SK-N-SH treated with all-trans-retinoic acid at 6 μM for 48 hours (cell line): ENCODE measurements around the gene SMIM8.

Experiments
- OSR1 ChIP-seq: fragments of 250-450 bp; sonication (Bioruptor Pico); IDR thresholded peaks from 2 replicates; pipeline ENCODE4 v1.8.0; 2022; ENCODE audit warnings: moderate library complexity, mild to moderate bottlenecking, inconsistent platforms
- PPARA ChIP-seq: fragments of 250-450 bp; sonication (Bioruptor Pico); IDR thresholded peaks from 2 replicates; pipeline ENCODE4 v1.5.0; 2020; ENCODE audit warnings: mild to moderate bottlenecking, borderline replicate concordance
- RARB ChIP-seq: fragments of 250-450 bp; sonication (Bioruptor Pico); IDR thresholded peaks from 2 replicates; pipeline ENCODE4 v1.8.0; 2021; ENCODE audit warnings: mild to moderate bottlenecking, moderate library complexity

DNA sequence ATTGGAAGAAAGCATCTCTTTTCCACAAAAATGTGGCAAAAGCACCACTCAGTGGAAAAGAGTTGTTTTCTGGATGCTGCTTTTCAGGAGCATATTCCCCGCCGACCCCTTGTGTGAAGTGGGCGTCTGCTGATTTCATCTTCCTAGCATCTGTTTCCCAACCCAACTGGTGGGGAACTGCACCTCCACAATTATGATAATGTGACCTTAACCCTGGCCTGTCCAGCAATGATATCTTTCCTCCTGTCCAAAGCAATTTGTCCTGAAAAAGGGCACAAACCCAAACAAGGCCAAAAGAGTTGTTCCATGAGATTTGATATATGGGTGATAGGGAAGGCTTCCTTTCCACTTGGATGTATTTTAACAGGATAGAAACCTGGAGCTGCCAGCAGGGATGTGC is 7.3 kb upstream of the SMIM8 start:
- TF ChIP-seq RARB (CRISPR knock-in tag) (no peak), OSR1 (CRISPR knock-in tag) (no peak), PPARA (no peak)
